Measurements from ENCODE around the gene MBP. TPM values are rescaled to one million over a fixed set of nuclear protein-coding genes. Genes with fewer than 3 reads are reported as not detected.

Gene MBP
- total and polyA plus RNA-seq, 2 donors (not counting 3 experiments of a cell fraction or from before 2014, with no cell fraction given), result 1.7 to 2.3 TPM

- no peak overlapping the region for H2AFZ ChIP-seq (ENCODE audit: low read depth, low read length)
- H3K27me3 ChIP-seq (ENCODE audit: control insufficient read depth in 2 of 2, insufficient read depth in 2 of 2, low read length in 2 of 2), result no peaks in the 10 kb centered on the region
- peaks cover 13% of the 10 kb centered on the region for H3K4me1 ChIP-seq (ENCODE audit: control insufficient read depth, extremely low read depth, insufficient read depth, low read length)
- FAIRE-seq (no peak), DNase-seq (ENCODE audit: low read depth, low spot score) (no peak)
- no peak overlapping the region for H3K4me3 ChIP-seq (replicated peaks in 1 of 3; ENCODE audit: insufficient read depth in 1 of 3, low read depth in 1 of 3, low read length in 3 of 3)
- H4K20me1 ChIP-seq (replicated peaks; ENCODE audit: control insufficient read depth, extremely low read depth, insufficient read depth, low read length), result no peaks in the 10 kb centered on the region
- H3K27ac ChIP-seq (ENCODE audit: insufficient read depth, low read depth, low read length), result no peak overlapping the region
- no peaks in the 10 kb centered on the region for H3K9me3 ChIP-seq (replicated peaks; ENCODE audit: control insufficient read depth, insufficient read depth, low read length)
- H3K36me3 ChIP-seq (ENCODE audit: control insufficient read depth in 2 of 2, extremely low read depth in 1 of 2, insufficient read depth in 2 of 2, low read length in 2 of 2), result no peaks in the 10 kb centered on the region
- ChIA-PET POLR2A (no interaction called here), CTCF (interaction anchor here (1.3 kb wide), 1 partner anchor 129 kb away, joined by 3 read pairs; no protein-coding TSS in a partner anchor)
- H3K9ac ChIP-seq (replicated peaks; ENCODE audit: extremely low read depth, insufficient read depth, low read length), result no peak overlapping the region
- BruUV-seq (replicated peaks), result no TSS peak
- H3K79me2 ChIP-seq (ENCODE audit: control insufficient read depth, insufficient read depth, low read length), result no peaks in the 10 kb centered on the region
- H3K4me2 ChIP-seq (ENCODE audit: insufficient read depth, low read length), result no peak overlapping the region
- dilution Hi-C loops (cut with MboI; ENCODE audit: extremely low pct_ligation_motif_present, low sequenced_read_pairs), result no loop called here
- intact Hi-C loops (cut with micrococcal nuclease), result no loop called here
- no peak for TF ChIP-seq POLR2AphosphoS5 (IDR thresholded peaks at IDR 0.05; ENCODE audit: insufficient read depth, low read depth, low read length)
- no peak for TF ChIP-seq MAX (IDR thresholded peaks at IDR 0.05; ENCODE audit: insufficient read depth, insufficient read length)
- no peak for TF ChIP-seq JUN (IDR thresholded peaks at IDR 0.05; ENCODE audit: borderline replicate concordance, insufficient read depth, insufficient read length, low read depth)
- no peak for TF ChIP-seq POLR2A (IDR thresholded peaks at IDR 0.05; ENCODE audit: low read depth, low read length)
- TF ChIP-seq MYC (IDR thresholded peaks at IDR 0.05; ENCODE audit: low read depth, low read length), result no peak
- TF ChIP-seq, protein P1, sequence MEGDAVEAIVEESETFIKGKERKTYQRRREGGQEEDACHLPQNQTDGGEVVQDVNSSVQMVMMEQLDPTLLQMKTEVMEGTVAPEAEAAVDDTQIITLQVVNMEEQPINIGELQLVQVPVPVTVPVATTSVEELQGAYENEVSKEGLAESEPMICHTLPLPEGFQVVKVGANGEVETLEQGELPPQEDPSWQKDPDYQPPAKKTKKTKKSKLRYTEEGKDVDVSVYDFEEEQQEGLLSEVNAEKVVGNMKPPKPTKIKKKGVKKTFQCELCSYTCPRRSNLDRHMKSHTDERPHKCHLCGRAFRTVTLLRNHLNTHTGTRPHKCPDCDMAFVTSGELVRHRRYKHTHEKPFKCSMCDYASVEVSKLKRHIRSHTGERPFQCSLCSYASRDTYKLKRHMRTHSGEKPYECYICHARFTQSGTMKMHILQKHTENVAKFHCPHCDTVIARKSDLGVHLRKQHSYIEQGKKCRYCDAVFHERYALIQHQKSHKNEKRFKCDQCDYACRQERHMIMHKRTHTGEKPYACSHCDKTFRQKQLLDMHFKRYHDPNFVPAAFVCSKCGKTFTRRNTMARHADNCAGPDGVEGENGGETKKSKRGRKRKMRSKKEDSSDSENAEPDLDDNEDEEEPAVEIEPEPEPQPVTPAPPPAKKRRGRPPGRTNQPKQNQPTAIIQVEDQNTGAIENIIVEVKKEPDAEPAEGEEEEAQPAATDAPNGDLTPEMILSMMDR (IDR thresholded peaks at IDR 0.05; ENCODE audit: extremely low read depth in 1 of 2, insufficient read depth in 1 of 2, low read depth in 1 of 2, low read length in 2 of 2), result no peak
- H3K9me1 ChIP-seq (replicated peaks; ENCODE audit: control insufficient read depth, extremely low read depth, insufficient read depth, low read length), result no peaks in the 10 kb centered on the region
Observed at GRCh38 chr18:77082316-77082955, 50.1 kb downstream of the MBP start.

All from endothelial cell of umbilical vein (primary cell).